NK-92 (cell line): ENCODE data around the gene MYO10.

ENCODE experiments used
- DNase-seq: peaks from one replicate; lab custom pipeline; 2025; ENCODE audit not compliant: unreplicated experiment; lab: John Stamatoyannopoulos, UW

MYO10 gene

GRCh38 chr5:16943846-16944678 is 8.0 kb upstream of the MYO10 start:
- DNase-seq, result no peak

GRCh38 chr5:16937503-16938161 is 1.5 kb upstream of the MYO10 start:
- DNase-seq, result no peak

GRCh38 chr5:16936989-16937438 is 926 bp upstream of the MYO10 start:
- no peak for DNase-seq

- no peak for DNase-seq
Measured at GRCh38 chr5:16935231-16936149, 598 bp downstream of the MYO10 start.

- no peak for DNase-seq
Measured at GRCh38 chr5:16934677-16935153, 1.4 kb downstream of the MYO10 start.

- DNase-seq, result no peak
Measured at GRCh38 chr5:16934123-16934522, 2.0 kb downstream of the MYO10 start.

GRCh38 chr5:16933337-16933736 is 2.8 kb downstream of the MYO10 start:
- DNase-seq, result no peak

GRCh38 chr5:16932401-16932800 is 3.7 kb downstream of the MYO10 start:
- no peak for DNase-seq

- no peak for DNase-seq
Measured at GRCh38 chr5:16931334-16932110, 4.6 kb downstream of the MYO10 start.

GRCh38 chr5:16930496-16930895 is 5.6 kb downstream of the MYO10 start:
- DNase-seq, result no peak

- DNase-seq, result no peak
Measured at GRCh38 chr5:16929831-16930230, 6.3 kb downstream of the MYO10 start.

- no peak for DNase-seq
Measured at GRCh38 chr5:16929347-16929746, 6.7 kb downstream of the MYO10 start.

GRCh38 chr5:16927613-16928012 is 8.5 kb downstream of the MYO10 start:
- no peak for DNase-seq

- no peak for DNase-seq
Measured at GRCh38 chr5:16926417-16926816, 9.7 kb downstream of the MYO10 start.

GRCh38 chr5:16924206-16924605 is 11.9 kb downstream of the MYO10 start:
- DNase-seq, result no peak

GRCh38 chr5:16922430-16922829 is 13.7 kb downstream of the MYO10 start:
- no peak for DNase-seq

- DNase-seq, result no peak
Measured at GRCh38 chr5:16921211-16921610, 14.9 kb downstream of the MYO10 start.

- no peak for DNase-seq
Measured at GRCh38 chr5:16920109-16920816, 15.8 kb downstream of the MYO10 start.

- DNase-seq, result no peak
Measured at GRCh38 chr5:16918891-16919671, 17.0 kb downstream of the MYO10 start.
